HG03280 (cell line): ENCODE data around the gene CNTRL.
A peak's percentile ranks its signal among the peaks of the same experiment; 100 is the strongest.
"Not testable (repeated sequence)": the region's sequence is repeated elsewhere in the genome, so short reads cannot be mapped to it uniquely, and the experiment has no call there.

Experiments used
- ATAC-seq: cut with Tn5 transposase; IDR thresholded peaks from one replicate; pipeline ENCODE4 v1.9.1; 2021; ENCODE audit warnings: mild to moderate bottlenecking, moderate library complexity; ENCODE audit not compliant: unreplicated experiment

The CNTRL gene

DNA sequence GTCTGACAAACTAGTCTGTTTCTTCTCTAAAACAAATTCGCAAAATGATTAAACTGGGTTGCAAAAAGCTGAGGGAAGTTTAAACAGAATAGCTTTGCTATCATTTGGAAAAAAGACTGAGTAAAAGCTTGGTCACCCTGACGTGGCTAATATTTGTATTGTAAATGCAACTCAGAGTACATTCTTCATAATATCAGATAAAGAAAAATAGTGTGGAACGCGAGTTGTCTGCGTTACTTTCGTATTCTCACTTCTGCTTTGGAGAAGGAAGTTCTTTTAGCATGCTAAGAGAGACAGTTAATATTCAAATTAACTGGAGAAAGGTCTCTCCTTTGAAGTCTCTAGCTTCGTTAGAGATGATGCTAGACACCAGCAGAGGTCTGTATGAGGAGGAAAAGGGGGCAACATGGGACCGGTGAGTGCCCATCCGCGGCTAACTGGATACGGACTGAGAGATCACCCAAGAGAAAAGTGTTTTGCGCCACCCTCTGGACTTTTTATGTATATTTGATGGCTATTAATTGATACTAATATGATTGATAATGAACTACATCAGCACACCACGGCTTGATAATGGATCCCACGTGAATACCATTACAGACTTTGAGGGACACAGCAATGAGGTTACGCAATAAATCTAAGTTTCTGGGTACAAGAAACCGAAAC is 2.9 kb upstream of the CNTRL start:
- ATAC-seq = peak; percentile 40

DNA sequence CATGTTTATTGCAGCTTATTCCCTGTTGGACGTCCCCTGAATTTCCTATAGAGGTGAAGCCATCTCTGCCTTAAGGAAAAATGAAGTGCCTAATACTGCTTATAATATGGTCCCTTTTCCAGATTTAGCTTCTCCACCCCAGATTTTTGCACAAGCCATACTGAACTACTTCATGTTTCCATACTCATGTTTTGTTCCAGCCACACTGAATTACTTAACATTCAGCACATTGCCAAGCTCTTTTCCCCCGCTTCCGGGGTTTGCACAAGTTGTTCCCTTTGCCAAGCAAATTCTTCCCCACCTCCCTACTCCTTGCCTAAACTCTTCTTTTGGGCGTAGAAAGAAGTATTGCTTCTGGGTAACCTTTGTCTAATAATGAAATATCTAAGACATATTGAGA is 1.7 kb upstream of the CNTRL start:
- ATAC-seq = no peak

DNA sequence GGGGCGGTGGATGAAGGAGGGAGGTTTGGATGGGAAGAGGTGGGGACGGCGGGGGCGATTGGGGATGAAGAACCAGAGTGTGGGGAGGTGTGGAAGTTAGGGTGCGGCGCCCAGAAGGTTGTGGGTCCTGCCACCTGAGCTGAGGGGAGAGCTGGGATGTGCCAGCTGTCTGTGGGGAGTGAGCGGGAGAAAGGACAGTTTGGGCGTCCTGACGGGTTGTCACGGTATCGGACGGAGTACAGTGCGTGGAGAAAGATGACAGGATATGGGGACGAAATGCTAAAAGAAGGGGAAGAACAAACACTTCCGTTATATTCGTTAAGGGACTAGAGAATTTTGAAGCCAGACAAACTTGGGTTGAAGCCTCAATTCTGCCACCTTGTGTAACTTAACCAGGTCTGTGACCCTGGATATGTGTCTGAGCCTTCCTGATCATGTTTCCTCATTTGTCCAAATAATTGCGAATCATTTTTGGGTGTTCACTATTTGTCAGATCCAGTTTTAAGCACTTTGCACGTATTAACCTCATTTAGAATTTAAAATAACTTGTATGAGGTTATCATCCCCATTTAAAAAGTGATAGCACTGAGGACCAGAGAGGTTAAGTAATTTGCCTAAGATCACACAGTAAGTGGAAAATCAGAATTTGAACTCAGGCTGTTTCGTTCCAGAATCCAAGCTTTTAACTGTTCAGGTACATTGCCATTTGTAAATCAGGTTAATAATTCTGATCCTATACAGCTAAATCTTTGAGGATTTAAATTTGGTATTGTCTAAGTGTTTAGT is 689 bp downstream of the CNTRL start:
- peak; percentile 11 for ATAC-seq

DNA sequence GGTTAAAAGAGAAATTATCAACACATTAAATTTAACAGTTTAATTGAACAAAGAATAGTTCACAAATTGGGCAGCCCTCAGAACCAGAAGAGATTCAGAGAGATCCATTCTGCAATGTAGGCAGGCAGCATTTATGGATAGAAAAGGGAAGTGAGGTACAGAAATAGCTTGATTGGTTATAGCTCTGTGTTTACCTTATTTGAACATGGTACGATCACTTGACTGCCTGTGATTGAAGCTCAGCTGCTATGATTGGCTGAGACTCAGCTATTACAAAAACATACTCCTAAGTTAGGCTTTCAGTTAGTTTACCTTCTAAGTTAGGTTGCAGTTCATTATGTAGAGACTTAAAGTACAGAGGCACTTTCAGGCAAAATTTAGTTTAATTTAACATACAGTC is 7.3 kb downstream of the CNTRL start:
- ATAC-seq = no peak

DNA sequence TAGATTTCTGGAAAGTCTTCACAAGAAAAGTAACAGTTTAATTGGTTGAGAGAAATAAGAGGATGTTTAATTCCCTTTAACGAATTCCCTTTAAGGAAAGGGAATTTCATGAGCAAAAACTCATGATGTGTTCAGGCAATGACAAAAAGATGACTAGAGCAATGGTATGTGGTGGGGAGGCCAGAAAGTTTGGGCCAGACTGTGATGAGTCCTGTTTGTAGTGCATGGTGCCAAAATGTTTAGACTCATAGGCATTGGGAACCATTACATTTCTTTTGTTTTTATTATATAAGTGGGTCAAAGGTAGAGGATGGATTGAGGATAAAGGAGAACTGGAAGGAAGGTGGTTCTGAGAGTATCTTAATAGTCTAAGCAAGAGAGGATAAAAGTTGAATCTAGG is 10.9 kb downstream of the CNTRL start:
- no peak for ATAC-seq

DNA sequence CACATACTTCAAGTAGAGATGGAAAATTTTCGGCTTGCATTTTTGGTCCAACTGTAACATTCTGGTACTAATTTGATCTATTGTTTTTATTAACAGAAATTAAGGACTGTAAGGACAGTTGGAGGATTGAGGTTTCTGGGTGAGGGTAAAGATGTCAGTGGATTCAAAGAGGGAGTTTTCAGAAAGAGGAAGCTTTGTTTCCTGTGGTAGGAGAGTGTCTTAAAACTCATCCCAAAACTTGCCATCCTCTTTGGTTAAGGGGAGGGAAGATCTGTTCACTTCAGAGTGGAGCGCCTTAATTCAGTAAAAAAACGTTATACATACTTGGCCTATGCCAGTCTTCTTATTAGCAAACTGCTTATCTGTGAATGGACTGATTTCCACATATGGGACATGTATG is 13.8 kb downstream of the CNTRL start:
- no peak for ATAC-seq

DNA sequence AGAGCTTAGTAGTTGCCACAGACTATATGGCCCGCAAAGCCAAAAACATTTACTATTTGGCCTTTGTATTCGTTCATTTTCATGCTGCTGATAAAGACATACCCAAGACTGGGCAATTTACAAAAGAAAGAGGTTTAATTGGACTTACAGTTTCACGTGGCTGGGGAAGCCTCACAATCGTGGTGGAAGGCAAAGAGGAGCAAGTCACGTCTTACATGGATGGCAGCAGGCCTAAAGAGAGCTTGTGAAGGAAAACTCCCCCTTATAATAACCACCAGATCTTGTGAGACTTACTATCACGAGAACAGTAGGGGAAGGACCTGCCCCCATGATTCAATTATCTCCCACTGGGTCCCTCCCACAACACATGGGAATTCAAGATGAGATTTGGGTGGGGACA is 16.0 kb downstream of the CNTRL start:
- ATAC-seq = not testable (repeated sequence)

DNA sequence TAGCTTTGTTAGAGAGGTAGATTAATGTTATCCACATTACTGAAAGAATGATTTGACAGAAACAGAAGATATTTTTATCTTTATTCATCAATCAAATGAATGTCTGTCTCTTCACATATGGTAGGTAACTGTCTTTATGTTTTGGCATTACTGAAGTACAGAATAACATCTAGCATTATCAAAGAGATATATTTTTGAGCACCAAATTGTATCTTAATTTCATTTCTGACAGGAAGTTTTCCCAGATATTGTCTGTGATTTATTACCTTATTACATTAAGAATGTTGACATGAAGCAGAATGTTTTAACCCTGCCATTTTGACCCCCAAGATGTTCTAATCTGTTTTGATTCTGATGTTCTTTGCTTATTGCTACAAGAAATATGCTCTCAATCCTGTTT is 20.3 kb downstream of the CNTRL start:
- no peak for ATAC-seq

DNA sequence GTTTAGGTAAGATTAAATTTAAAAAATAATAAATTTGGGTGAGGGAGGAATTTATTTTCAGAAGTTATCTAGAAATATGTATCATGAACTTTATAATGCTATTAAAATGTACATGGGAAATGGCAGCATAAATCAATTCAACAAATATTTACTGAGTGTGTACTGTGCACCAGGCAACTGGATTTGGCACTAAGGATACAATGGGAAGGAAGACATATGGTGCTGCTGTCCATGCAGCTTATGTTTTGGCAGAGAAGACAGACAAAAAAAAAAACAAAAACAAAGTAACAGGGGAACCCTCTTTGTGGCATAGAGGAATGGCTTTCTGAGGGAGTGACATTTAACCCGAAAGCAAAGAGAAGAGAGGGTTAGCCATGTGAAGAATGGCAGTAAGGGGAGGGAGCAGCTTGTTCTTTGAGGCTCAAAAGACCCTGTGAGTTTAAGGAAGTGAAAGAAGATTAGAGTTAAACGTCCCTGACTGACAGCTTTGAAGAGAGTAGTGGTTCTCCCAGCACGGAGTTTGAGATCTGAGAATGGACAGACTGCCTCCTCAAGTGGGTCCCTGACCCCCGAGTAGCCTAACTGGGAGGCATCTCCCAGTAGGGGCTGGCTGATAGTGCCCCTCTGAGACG is 23.9 kb downstream of the CNTRL start:
- no peak for ATAC-seq

DNA sequence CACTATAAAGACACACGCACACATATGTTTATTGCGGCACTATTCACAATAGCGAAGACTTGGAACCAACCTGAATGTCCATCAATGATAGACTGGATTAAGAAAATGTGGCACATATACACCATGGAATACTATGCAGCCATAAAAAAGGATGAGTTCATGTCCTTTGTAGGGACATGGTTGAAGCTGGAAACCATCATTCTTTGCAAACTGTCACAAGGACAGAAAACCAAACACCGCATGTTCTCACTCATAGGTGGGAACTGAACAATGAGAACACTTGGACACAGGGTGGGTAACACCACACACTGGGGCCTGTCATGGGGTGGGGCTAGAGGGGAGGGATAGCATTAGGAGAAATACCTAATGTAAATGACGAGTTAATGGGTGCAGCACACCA is 29.3 kb downstream of the CNTRL start:
- ATAC-seq = not testable (repeated sequence)

DNA sequence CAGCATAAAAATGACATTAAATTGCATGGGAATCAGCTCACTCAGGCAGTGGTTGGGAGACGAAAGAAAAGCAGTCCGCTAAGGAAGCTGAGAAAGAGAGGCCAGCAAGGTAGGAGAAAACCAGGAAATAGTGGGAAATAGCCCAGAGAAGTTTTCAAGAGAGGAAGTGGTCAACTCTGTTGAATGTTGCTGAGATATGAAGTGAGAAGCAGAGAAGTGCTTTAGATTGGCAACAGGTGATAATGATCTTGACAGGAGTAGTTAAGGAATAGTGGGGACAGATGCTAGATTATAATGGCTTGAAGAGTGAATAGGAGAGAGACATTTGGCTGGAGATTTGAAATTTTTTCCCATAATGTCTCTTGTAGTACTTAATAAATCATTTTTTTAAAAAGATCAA is 30.8 kb downstream of the CNTRL start:
- ATAC-seq = no peak

DNA sequence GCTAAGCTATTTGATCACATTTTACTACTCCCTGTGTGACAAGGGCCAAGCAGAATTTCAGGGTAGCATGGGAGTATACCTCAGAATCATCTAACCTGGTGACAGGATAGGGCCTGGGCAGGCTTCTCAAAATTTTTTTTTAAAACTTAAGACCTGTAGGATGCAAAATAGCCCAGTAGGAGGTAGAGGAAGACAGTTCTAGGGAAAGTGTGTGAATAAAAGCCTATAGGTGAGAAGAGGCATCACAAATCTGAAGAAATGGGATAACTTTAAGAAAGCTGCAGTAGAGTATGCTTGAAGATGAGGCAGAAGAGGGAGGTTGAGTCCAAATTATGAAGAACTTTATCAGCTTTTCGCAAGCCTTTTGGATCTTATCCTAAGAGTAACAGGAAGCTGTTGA is 32.3 kb downstream of the CNTRL start:
- ATAC-seq = no peak

DNA sequence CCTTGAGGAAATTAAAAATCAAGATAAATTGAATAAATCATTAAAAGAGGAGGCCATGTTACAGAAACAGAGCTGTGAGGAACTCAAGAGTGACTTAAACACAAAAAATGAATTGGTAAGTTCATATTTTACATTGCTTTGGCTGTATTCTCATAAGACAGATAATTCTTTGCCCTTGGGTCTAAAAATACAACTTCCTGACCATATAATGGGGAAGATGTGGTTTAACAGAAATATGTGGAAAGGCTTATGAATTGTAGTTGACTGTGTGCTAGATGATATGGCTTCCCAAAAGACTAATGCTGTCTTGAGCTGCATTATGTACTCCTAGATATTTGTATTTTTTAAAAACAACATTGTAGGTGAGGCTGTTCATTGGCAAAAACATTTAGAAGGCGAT is 33.1 kb downstream of the CNTRL start:
- no peak for ATAC-seq

DNA sequence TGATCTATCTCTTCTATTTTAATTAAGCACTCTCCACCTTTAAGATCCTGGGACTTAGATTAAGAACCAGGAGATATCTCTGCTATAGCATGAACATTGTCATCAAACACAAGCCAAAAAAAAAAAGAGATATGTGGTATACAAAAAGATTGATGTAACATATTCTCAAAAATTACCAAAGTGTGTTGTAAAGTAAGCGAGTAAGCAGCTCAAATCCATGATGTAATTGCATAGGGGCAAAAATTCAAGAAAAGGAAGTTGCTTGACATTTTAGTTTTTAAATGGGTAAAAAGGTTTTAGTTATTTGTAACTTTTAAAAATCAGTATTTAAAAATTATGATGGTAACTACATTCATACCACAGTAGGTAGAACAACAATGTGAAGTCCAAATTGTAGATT is 40.7 kb downstream of the CNTRL start:
- no peak for ATAC-seq

DNA sequence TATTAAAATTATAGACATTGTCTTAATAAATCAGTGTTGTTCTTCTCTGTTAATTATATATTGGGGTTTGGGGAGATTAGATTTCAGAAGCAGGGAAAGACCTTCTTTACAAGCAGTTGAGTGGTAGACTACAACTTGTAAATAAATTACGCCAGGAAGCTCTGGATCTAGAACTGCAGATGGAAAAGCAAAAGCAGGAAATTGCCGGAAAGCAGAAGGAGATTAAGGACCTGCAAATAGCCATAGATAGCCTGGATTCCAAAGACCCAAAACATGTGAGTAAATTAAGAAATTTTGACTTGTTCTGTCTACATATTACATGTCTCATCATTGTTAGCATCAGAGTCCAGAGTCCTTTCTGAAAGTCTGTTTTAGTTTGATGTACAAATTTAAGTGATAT is 43.5 kb downstream of the CNTRL start:
- ATAC-seq = no peak

DNA sequence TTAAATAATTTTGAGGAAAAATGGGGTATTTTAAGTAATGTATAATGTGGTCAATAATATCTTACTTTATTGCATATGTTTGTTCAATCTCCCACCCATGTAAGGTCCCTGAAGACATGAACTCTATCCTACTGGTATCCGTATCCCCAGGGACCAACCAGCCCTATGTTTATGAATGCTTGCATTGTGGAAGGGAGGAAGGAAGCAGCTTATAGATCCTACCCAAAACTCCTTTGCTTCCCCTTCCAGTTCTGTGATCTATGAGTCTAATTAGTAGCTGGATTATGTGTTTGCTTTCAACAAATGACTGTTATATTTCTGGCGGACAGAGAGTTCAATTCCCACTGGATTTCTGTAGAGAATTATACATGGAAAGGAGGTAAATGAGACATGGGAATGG is 45.6 kb downstream of the CNTRL start:
- ATAC-seq = no peak

DNA sequence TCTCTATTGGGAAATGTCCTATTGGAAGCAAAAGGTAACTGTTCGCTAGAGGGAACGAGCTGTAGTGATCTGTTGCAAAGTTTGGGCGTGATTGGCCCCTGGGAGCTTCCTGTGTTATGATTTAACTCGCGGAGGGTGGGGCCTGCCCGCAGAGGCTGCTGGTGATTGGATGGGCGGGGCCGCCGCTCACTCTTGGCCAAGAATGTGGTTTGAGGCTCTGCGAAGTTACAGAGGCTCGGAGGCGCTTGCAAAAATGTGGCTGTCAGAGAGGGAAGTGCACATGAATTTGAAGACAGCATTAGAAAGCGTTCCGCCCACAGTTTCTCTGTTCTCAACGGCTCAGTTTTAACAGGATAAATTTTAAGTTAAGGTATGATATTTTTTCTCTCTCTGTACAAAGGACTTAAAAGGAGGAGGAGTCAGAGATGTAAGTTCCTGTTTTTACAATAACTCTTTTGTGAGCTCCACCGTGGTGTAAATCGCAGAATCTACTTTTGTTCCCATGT is 46.9 kb downstream of the CNTRL start:
- peak; percentile 99 for ATAC-seq

DNA sequence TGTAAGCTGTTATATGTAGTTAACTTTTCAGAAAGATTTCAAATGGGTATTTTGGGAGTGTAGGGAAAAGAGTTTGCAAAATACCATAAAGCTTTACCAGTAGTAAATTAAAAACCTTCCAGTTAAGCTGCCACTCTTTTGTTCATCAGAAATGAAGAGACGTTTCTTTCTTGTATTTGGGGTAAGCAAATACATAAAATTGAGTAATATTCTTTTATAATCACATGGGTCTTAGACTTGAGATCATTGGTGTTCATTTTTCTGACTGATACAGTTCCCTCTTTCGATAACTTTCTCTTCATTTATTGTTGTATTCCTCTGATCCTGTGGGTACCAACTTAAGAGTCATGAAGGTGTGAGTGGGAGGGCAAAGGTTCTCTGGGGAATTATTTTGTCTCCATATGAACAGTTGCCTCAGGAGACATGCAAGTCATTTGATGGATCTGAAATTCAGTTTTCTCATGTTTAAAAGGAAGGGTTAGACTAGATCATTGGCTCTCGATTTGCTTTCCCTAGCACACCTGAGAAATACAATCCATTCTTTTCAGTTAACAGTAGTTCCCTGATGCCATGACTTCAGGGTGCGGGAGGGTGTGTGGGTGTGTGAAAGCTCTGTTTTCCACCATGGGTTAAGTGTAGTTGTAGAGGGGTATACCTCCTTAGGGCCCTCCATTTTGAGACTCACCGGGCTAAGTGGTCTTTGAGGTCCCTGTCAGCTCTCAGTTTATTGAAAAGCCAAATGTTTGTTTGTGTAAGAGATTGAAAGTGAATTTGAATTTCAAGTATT is 47.7 kb downstream of the CNTRL start:
- no peak for ATAC-seq

DNA sequence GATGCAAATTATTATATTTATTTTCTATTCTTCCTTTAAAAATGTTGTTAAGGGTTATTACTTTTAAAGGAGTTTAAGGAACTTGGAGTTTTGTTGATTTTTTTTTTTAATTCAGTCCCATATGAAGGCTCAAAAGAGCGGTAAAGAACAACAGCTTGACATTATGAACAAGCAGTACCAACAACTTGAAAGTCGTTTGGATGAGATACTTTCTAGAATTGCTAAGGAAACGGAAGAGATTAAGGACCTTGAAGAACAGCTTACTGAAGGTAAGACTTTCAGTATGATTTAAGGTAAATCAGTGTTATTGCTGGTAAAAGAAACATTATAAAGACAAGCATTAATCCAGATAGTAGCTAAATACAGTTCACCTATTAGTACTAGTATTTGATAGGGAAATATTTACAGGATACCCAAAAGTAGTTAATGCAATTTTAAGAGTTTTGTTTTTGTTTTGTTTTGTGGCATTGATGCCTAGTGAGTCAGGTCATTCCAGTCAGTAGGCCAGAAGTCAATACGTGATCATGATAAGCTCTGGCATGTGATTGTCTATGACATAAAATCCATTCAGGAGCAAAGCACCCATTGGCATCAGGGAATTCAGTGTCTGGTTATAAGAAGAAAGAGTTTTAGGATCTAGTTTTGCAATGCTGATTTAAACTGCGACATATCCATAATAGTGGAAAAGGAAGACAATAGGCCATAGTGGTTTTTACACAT is 49.2 kb downstream of the CNTRL start:
- ATAC-seq = no peak

DNA sequence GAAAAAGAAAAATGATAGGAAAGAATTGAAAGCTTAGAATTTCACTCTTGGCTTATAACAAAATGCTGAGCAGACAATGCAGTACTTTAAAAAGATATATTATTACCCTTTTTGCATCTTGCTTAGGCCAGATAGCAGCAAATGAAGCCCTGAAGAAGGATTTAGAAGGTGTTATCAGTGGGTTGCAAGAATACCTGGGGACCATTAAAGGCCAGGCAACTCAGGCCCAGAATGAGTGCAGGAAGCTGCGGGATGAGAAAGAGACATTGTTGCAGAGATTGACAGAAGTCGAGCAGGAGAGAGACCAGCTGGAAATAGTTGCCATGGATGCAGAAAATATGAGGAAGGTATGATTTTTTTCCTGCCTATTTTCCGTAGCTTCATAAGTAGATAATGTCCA is 50.8 kb downstream of the CNTRL start:
- ATAC-seq = no peak

DNA sequence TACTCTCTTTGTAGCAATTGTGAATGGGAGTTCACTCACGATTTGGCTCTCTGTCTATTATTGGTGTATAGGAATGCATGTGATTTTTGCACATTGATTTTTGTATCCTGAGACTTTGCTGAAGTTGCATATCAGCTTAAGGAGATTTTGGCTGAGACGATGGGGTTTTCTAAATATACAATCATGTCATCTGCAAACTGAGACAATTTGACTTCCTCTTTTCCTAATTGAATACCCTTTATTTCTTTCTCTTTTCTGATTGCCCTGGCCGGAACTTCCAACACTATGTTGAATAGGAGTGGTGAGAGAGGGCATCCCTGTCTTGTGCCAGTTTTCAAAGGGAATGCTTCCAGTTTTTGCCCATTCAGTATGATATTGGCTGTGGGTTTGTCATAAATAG is 54.6 kb downstream of the CNTRL start:
- ATAC-seq = not testable (repeated sequence)
